MG63 (cell line): ENCODE data around the gene CCDC33. TPM values are rescaled to one million over a fixed set of nuclear protein-coding genes. Genes with fewer than 3 reads are reported as not detected.
A peak's percentile ranks its signal among the peaks of the same experiment; 100 is the strongest.
"Not testable (repeated sequence)": the region's sequence is repeated elsewhere in the genome, so short reads cannot be mapped to it uniquely, and the experiment has no call there.

ENCODE experiments used
- DNase-seq: peaks from one replicate; pipeline ENCODE4 v3.0.0-alpha.2; 2020
- H3K27me3 ChIP-seq: fragments of 250-450 bp; sonication (Bioruptor Pico); 2 replicates; pipeline ENCODE4 v1.5.1; 2020; ENCODE audit warnings: mild to moderate bottlenecking, moderate library complexity
- H3K36me3 ChIP-seq: fragments of 250-450 bp; sonication (Bioruptor Pico); 2 replicates; pipeline ENCODE4 v1.5.1; 2020; ENCODE audit warnings: mild to moderate bottlenecking, moderate library complexity
- H3K4me3 ChIP-seq: fragments of 250-450 bp; sonication (Bioruptor Pico); 2 replicates; pipeline ENCODE4 v1.5.1; 2020; ENCODE audit warnings: mild to moderate bottlenecking, moderate library complexity
- H3K9me3 ChIP-seq: fragments of 250-450 bp; sonication (Bioruptor Pico); 2 replicates; pipeline ENCODE4 v1.5.1; 2020; ENCODE audit warnings: mild to moderate bottlenecking, moderate library complexity
- total RNA-seq: library from RNA; depleted of rRNA; stranded (reverse); fragments of >200 nt; shearing (Covaris generic); gene quantifications from 2 replicates; pipeline ENCODE4 v1.2.3, GENCODE V29; 2014; ENCODE audit warnings: low replicate concordance

CCDC33 gene
- total RNA-seq, 1 experiment from 2014 or later: not detected

GRCh38 chr15:74340150-74340549 is 104.0 kb downstream of the CCDC33 start:
- no peak for DNase-seq
- H3K27me3 ChIP-seq: no peaks in the 10 kb centered on the region

GRCh38 chr15:74343127-74343796 is 107.1 kb downstream of the CCDC33 start:
- Histone ChIP-seq H3K27me3 (no peaks in the 10 kb centered on the region), H3K36me3 (no peaks in the 10 kb centered on the region), H3K9me3 (no peaks in the 10 kb centered on the region), H3K4me3 (no peak overlapping the region)
- DNase-seq: no peak

More at GRCh38 chr15:74340150-74340549, 104.0 kb downstream of the CCDC33 start:
- H3K36me3 ChIP-seq: no peaks in the 10 kb centered on the region
- H3K9me3 ChIP-seq: no peaks in the 10 kb centered on the region
- H3K4me3 ChIP-seq: no peak overlapping the region

DNA sequence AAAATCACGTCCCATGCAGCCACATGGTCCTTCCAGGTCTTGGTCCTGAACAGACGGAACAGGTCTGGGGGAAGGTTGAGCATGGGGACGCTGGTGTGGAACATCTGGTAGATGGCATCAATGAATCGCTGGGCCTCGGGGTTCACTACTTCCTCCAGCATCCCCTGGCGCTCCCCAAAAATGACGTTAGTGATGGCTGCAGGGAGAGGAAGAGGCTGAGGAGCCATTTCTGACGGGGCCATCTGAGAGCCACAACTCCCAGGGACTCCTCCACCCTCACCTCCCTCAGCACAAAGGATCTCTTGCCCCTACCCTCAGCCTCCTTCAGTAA is 107.6 kb downstream of the CCDC33 start:
- no peak overlapping the region for H3K4me3 ChIP-seq

GRCh38 chr15:74345051-74345450 is 108.9 kb downstream of the CCDC33 start:
- H3K4me3 ChIP-seq: no peak overlapping the region
- no peak for DNase-seq
- no peaks in the 10 kb centered on the region for H3K27me3 ChIP-seq
- H3K9me3 ChIP-seq: no peaks in the 10 kb centered on the region
- H3K36me3 ChIP-seq: no peaks in the 10 kb centered on the region

More for the DNA sequence above, 107.6 kb downstream of the CCDC33 start:
- Histone ChIP-seq H3K36me3 (no peaks in the 10 kb centered on the region), H3K9me3 (no peaks in the 10 kb centered on the region), H3K27me3 (no peaks in the 10 kb centered on the region)
- DNase-seq: no peak

DNA sequence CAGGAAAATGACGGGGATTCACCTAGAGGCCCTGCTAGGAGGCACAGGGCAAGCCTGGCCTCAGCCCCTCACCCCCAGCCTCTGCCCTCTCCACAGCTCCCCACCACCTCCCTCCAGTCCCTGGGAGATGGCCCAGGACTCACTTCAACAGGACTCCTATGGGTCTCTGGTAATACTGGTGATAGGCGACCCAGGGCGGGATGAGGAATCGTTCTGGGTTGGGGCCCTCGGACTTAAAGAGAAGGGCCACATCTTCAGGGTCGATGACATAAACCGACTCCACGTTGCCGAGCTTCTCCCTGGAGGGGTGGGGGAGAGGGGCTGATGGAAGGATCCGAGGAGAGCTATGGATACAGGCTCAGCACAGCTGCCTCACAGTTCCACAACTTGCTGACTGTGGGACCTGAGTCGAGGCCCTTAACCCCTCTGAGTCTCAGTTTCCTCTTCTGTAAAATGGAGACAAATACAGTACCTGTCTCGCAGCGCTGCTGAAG is 111.7 kb downstream of the CCDC33 start:
- DNase-seq: no peak
- H3K27me3 ChIP-seq: no peaks in the 10 kb centered on the region
- no peaks in the 10 kb centered on the region for H3K36me3 ChIP-seq
- no peaks in the 10 kb centered on the region for H3K9me3 ChIP-seq
- H3K4me3 ChIP-seq: no peak overlapping the region

DNA sequence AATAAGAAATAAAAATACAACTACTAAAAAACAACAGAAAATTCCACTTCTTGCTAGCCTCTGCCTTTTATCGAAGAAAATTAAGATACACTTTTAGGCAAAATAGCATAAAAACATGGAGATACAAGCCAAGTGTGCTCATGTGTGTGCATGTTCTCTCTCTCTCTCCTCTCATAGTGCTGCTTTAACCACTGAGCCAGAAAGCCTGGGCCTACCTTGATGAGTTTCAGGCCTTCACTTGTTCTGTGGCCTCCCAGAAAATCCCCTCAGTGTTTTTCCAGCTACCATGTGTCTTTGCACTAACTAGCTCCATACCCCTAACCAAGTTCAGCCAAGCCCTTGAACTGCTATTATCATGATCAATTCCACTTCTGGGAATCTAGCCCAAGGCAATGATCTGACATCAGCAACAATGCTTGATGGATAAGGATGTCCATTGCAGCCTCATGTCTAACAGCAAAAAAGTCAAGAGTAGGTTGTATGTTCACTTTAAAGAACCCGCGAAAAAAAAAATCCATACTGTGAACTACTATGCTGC is 113.2 kb downstream of the CCDC33 start:
- no peaks in the 10 kb centered on the region for H3K36me3 ChIP-seq
- no peak overlapping the region for H3K4me3 ChIP-seq
- no peaks in the 10 kb centered on the region for H3K27me3 ChIP-seq
- no peaks in the 10 kb centered on the region for H3K9me3 ChIP-seq
- DNase-seq: no peak

GRCh38 chr15:74350295-74351275 is 114.5 kb downstream of the CCDC33 start:
- no peaks in the 10 kb centered on the region for H3K27me3 ChIP-seq
- no peak for DNase-seq
- H3K36me3 ChIP-seq: no peaks in the 10 kb centered on the region
- no peak overlapping the region for H3K4me3 ChIP-seq
- H3K9me3 ChIP-seq: no peaks in the 10 kb centered on the region

GRCh38 chr15:74351670-74352069 is 115.5 kb downstream of the CCDC33 start:
- Histone ChIP-seq H3K4me3 (no peak overlapping the region), H3K27me3 (no peaks in the 10 kb centered on the region), H3K9me3 (no peaks in the 10 kb centered on the region), H3K36me3 (no peaks in the 10 kb centered on the region)
- DNase-seq: no peak

DNA sequence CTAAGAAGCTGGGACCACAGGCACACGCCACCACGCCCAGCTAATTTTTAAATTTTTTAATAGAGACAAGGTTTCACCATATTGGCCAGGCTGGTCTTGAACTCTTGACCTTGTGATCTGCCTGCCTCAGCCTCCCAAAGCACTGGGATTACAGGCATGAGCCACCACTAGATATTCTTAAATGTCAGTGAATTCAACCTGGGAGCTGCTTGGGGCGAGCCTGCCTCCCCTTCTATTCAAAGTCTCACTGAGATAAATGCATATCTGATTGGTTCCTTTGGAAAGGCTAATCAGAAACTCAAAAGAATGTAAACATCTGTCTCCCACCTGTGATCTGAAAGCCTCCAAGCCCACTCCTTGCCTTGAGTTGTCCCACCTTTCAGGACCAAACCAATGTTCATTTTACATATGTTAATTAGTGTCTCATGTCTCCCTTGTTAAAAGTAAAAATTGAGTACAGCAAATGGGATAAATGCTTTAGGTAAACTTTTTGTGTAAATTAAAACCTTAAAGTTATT is 116.3 kb downstream of the CCDC33 start:
- no peaks in the 10 kb centered on the region for H3K36me3 ChIP-seq
- no peaks in the 10 kb centered on the region for H3K9me3 ChIP-seq
- no peak overlapping the region for H3K4me3 ChIP-seq
- H3K27me3 ChIP-seq: no peaks in the 10 kb centered on the region
- no peak for DNase-seq

DNA sequence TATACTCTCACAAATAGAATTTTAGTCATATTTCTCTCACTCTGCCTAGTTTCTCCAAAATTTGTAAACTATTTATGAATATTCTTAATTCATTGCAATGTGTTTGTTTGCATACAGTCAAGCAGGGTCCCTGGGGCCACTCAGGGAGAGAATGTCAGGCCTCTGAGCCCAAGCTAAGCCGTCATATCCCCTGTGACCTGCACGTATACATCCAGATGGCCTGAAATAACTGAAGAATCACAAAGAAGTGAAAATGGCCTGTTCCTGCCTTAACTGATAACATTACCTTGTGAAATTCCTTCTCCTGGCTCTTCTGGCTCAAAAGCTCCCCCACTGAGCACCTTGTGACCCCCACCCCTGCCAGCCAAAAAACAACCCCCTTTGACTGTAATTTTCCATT is 117.9 kb downstream of the CCDC33 start:
- H3K27me3 ChIP-seq, H3K36me3 ChIP-seq, H3K4me3 ChIP-seq, DNase-seq, H3K9me3 ChIP-seq: not testable (repeated sequence)

GRCh38 chr15:74356050-74356449 is 119.9 kb downstream of the CCDC33 start:
- H3K9me3 ChIP-seq, H3K36me3 ChIP-seq, H3K4me3 ChIP-seq, H3K27me3 ChIP-seq, DNase-seq: not testable (repeated sequence)

GRCh38 chr15:74357514-74357913 is 121.4 kb downstream of the CCDC33 start:
- DNase-seq, H3K36me3 ChIP-seq, H3K4me3 ChIP-seq, H3K27me3 ChIP-seq, H3K9me3 ChIP-seq: not testable (repeated sequence)

DNA sequence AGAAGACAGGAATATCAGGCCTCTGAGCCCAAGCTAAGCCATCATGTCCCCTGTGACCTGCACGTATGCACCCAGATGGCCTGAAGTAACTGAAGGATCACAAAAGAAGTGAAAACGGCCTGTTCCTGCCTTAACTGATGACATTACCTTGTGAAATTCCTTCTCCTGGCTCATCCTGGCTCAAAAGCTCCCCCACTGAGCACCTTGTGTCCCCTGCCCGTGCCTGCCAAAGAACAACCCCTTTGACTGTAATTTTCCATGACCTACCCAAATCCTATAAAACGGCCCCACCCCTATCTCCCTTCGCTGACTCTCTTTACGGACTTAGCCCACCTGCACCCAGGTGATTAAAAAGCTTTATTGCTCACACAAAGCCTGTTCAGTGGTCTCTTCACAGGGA is 123.2 kb downstream of the CCDC33 start:
- H3K9me3 ChIP-seq, DNase-seq, H3K4me3 ChIP-seq, H3K36me3 ChIP-seq, H3K27me3 ChIP-seq: not testable (repeated sequence)

DNA sequence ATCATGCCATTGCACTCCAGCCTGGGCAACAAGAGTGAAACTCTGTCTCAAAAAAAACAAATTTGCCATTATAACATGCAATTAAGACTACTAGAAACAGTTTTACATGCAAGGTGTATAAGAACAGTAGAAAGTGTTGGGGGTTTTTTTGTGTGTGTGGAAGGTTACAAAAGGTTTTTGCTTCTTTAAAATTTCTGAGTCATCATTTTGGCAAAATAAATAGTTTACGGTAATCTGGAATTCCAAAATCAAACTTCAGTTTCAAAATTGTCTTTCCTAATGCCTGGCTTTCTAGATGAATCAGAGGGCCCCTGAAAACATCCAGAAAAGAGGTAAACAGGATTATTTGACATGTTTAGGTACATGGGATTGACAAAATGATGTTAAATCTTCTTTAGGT is 124.7 kb downstream of the CCDC33 start:
- not testable (repeated sequence) for H3K27me3 ChIP-seq, H3K36me3 ChIP-seq, H3K4me3 ChIP-seq, DNase-seq, H3K9me3 ChIP-seq

DNA sequence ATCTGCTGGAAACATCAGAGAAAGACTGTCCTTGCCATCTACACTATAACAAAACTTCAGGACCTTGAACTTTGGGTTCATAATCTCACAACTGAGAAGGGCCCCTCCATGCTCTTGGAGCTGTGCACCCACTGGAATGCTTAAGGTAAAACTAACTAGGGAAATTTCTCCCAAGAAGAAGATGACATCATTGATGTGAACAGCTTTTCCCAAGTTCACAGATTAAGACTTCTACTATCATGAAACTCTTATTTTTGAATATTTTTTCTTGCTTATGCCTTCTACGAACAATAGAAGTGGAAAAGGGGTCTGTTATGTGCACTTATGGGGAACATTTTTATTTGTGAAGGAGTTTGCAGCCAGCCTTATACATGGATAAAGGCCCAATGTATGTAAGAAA is 126.4 kb downstream of the CCDC33 start:
- Histone ChIP-seq H3K27me3 (no peaks in the 10 kb centered on the region), H3K9me3 (no peaks in the 10 kb centered on the region), H3K36me3 (no peaks in the 10 kb centered on the region; the same call in 1 of the 2 replicates), H3K4me3 (no peak overlapping the region)
- DNase-seq: no peak

DNA sequence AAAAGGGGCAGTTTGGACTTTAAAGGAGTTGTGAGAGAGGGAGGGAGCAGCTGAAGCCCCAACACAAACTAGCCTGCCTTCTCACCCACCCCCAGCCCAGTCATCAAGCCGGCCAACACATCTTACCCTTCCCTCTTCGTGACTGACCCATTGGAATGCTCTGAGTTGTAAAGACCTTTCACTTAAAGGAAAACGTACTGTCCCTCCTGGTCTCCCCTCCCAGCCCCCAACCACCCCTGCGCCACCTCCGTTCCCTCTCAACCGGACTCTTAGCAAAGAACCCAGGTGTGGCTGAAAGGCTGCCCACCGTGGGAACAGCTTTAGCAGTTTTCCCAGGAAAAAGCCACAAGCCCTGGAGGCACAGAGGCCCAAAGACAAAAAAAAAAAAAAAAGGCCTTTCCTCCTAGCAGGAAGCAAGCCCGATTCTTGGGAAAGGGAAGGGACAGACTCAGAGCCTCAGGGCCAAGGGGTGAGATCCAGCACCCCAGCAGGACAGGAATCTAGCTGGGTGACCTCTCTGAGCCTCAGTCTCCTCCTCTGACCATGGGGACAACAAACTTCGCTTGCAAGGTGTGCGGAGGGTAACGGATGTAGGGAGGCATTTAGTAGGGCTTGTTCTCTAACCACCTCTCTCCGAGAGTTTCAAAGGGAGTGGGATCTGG is 128.9 kb downstream of the CCDC33 start:
- H3K4me3 ChIP-seq: peak overlapping the region; percentile 84
- H3K36me3 ChIP-seq: no peaks in the 10 kb centered on the region; the same call in 1 of the 2 replicates
- no peaks in the 10 kb centered on the region for H3K9me3 ChIP-seq
- no peaks in the 10 kb centered on the region for H3K27me3 ChIP-seq
- no peak for DNase-seq
